HG02763 (cell line): ENCODE results near the gene CNTNAP1.
"Not testable (repeated sequence)": the region's sequence is repeated elsewhere in the genome, so short reads cannot be mapped to it uniquely, and the experiment has no call there.

Experiments used
- ATAC-seq: cut with Tn5 transposase; IDR thresholded peaks from one replicate; pipeline ENCODE4 v1.9.1; 2021; ENCODE audit warnings: mild to moderate bottlenecking, moderate library complexity; ENCODE audit not compliant: unreplicated experiment

The CNTNAP1 gene

DNA sequence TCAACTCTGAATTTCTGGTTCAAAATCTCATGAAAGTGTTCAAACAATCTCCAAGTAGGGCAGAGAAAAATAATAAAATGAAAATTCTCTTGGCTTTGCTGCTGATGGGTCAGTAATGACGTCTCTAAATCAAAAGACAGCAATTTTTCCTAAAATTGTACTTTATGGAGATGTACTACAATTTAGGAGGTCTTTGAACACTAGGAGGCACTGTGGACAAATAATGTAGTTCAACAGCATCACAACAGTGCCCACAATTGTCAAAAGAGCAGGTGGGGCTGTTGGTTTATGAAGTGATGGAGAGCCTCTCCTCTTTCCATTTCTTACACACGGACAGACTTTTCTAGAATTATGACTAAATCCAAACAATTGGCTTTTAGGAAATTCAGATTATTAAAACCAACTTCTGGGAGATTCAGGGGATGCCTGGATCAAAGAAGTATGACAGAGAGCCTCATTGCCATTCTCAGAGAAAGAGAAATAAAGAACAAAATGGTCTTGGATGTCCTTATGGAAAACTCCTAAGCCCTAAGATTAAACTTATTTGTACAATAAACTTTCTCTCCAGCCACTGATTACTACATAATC is 38.8 kb downstream of the CNTNAP1 start:
- ATAC-seq, result no peak

DNA sequence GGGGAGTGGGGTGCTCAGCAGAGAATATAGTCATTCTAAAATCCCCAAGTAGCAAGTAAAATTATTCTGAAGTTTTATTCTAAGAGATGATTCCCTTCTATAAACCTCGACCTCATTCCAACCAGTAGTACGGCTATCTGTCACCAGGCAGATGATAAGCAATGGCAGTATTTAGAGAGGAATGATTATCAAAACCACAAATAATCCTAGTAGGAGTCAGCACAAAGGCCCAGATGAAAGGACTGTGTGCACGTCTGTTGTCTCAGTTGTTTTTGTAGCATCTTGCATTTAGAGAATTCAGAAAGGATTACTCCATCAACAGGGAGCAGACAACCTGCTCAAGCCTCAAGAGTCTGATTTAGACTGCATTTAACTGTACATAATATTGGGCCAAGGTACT is 41.3 kb downstream of the CNTNAP1 start:
- no peak for ATAC-seq

DNA sequence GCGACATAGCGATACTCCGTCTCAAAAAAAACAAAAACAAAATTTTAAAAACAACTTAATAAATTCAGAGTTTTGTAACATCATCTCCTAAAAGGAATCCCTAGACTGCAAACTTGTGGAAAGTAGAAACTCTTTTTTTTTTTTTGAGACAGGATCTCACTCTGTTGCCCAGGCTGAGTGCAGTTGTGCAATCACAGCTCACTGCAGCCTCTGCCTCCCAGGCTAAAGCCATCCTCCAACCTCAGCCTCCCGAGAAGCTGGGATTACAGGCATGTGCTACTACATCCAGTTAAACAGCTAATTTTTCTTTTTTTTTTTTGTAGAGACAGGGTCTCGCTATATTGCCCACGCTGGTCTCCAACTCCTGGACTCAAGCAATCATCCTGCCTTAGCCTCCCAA is 42.8 kb downstream of the CNTNAP1 start:
- ATAC-seq, result no peak

DNA sequence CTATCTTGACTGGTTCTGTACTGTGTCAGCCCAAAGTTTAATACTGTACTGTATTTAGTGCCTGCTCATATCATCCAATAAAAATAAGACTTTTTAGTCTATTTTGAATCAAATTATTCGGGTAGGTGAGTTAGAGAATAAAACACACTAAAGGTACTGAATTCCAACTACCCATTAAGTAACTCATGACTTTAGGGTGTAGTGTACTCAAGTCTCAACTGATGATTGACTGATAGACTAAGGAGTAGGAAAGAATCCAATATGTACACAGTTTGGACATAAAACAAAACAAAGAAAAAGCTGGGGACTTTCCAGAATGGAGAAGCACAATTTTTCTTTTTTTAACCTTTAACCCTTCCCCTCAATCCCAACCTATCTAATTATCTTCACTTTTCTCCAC is 58.4 kb downstream of the CNTNAP1 start:
- no peak for ATAC-seq

DNA sequence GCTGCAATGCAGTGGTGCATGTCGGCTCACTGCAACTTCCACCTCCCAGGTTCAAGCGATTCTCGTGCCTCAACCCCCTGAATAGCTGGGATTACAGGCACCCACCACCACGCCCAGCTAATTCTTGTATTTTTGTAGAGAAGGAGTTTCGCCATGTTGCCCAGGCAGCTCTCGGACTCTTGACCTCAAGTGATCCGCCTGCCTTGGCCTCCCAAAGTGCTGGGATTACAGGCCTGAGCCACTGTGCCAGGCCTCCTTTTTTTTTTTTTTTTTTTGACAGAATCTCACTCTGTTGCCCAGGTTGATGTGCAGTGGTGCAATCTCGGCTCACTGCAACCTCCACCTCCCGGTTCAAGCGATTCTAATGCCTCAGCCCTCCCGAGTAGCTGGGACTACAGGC is 60.6 kb downstream of the CNTNAP1 start:
- not testable (repeated sequence) for ATAC-seq

DNA sequence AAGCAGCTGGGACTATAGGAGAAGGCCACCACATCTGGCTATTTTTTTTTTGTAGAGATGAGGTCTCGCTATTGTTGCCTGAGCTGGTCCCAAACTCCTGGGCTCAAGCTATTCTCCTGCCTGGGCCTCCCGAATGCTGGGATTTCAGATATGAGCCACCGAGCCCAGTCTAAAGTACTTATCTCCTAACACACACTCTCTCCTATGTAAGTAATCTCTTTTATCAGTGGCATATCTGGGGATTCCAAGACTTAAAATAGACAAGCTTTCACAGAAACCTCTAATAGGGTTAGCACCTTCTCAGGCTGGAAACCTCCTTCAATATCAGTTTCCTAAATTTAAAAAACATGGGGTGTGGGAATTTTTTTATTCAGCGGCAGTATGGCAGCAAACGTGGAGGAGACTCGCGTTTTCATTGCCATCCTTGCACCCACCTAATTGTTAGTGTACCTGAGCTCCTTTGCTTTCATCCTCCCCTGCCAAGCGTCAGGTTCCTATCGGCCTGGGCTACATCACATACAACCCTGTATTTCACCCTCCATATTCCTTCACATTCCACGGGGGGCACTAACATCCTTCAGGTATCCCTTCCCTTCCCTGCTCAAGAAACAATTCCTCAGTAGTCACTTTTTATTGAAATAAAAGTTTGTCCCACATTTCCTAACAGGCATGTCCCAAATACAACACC is 61.4 kb downstream of the CNTNAP1 start:
- no peak for ATAC-seq

DNA sequence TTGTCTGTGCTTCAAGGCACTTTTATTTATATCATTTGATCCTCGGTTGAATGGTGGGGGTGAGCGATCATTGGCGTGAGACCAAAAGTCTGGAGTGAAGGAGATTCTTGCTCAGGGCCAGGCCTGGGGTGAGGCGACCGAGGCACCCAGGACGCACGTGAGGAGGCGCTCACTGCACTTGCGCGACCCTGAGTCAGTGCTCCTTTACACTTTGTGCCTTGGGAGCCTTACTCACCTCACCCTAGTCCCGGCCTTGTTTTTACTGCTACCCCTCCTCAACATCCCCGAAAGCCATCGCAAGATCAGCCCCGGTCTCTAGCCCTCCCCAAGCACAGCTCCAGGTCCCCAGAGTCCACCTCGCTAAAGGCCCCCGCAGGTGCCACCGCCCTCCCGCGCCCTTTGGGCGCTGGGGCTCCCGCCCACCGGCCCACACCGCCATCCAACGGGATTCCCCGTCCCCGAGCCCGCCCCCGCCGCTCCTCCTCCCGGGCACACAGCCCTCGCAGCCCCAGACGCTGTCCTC is 62.0 kb downstream of the CNTNAP1 start:
- peak; percentile 54 for ATAC-seq

DNA sequence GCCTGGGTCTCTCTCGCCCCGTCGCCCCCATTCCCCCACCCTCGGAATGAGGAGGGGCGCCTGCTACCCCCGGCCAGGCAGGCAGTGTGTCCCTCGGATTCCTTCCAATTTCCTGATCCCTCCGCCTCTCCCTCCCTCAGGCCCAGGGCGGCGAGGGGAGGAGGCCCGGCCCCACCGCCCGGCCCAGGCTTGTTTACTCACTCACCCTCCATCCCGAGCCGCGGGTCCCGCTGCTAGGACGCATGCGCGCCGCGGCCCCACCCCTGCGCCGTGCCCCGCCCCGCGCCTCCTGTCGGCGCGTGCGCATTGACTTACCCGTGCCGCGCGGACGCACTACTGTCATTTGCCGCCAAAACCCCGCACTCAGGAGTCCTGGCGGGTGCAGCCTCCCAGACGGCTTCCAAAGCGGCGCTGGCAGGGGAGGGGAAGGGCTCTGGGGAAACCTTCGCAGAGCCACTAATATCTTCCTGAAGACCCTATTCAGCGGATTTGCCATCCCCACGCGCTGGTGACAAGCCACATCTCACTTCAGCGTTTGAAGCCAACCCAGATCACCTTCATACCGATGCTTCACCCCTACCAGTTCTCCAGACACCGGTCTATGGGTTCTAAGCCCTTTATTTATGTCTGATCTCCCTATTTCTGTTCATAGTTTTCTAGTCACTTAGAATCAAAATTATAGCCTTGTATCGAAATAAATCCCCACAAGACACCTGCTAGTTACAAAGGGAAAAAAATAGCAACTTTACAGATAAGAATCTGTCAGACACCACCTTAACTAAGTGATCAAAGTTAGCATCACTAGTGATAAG is 62.7 kb downstream of the CNTNAP1 start, which contains the start of gene EZH1:
Gene EZH1, minus strand, starts transcription at position 235 of the 812 bp plus-strand sequence. CDS start 16,099 bp downstream, outside the sequence.
- ATAC-seq, result peak; percentile 79

DNA sequence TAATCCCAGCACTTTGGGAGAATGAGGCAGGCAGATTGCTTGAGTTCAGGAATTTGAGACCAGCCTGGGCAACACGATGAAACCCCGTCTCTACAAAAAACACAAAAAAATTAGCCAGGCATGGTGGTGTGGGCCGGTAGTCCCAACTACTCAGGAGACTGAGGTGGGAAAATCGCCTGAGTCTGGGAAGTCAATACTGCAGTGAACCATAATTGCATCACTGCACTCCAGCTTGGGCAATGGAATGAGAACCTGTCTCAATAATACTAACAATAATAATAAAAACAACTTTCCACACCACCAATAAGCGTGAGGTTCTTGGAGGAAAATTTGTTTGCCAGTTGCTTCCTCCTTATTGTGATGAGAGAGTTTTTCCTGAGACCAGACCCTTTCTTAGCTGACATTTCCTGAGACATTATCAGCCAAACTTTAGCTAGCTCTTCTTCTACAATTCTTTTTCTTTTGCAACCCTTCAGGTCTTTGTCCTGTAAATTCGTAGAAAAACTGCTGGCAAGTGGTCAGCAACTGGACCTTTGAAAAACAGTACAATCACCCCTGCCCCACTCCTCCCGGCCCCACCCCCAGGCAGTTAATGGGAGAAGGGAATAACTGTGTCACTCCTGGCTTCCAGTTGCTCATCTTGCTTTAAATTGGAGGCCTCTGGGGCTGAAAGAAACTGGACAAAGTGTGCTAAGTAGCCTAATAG is 66.0 kb downstream of the CNTNAP1 start:
- no peak for ATAC-seq

DNA sequence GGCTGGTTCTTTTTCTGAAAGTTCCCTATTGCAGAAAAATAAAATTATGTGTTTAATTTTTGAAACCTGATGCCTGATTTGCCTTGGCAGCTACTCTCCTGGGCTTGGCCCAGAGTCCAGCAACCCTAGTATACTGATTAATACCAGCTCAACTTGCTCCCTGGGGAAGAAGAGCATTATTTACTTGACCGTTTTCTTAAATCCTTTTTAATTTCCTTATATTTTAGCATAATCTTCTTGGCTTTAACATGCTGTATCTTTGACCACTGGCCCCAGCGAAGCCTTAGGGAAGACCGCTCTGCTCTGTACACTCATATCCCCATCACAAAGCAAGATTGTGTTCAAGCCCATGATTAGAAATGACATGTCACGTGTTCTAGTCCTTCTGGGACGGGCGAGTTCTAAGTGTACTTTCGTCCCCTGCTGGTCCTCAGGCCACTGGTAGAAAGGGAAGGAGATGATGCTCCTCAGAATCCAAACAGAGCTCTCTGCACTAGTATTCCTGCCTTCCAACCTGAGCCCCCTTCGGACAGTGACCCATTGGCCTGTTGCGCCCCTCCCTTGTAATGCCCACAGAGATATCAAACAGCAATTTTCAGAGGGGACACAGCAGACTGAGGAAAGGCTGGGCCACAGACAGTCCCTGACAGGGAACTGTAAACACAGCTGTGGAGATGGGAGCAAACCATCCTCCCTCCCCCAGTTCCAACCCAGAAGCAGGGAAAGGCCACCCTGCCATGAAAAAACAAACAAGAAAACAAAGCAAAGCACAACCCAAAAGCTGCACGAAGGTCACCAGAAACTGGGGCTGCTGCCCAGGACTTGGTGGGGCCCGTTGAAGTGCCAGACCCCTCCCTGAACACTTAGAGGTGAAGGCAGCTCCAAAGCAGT is 66.8 kb downstream of the CNTNAP1 start:
- no peak for ATAC-seq
